ENCODE data around the gene KRTAP5-8. TPM values are rescaled to one million over a fixed set of nuclear protein-coding genes. Genes with fewer than 3 reads are reported as not detected.

The KRTAP5-8 gene
- total RNA-seq, 1 experiment from 2014 or later, result not detected

DNA sequence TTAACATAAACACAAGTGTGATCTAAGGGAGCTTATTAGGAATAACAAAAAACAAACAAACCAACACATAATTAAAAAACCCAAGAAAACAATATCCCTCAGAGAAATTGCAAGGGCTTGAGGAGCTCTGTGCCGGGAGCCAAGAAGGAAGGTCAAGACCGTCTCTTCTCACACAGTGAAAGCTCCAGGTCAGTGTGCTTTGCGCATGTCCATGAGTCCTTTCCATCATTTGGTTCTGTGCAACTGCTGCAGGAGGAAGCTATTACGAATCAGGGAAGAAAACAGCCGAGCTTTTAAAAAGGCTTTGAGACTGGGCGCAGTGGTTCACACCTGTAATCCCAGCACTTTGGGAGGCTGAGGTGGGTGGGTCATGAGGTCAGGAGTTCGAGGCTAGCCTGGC is 4.6 kb downstream of the KRTAP5-8 start:
- DNase-seq, result no peak
- no peak overlapping the region for H4K5ac ChIP-seq (ENCODE audit: insufficient read length, low read depth, low read length)
- H2BK12ac ChIP-seq (ENCODE audit: insufficient read length, low read depth, low read length), result no peak overlapping the region
- H2BK15ac ChIP-seq (ENCODE audit: low read depth, low read length), result no peak overlapping the region
- H3K4me2 ChIP-seq (ENCODE audit: insufficient read depth, insufficient read length, low read length), result no peak overlapping the region
- H3K9ac ChIP-seq (ENCODE audit: extremely low read depth, insufficient read length, low read length), result no peak overlapping the region
- H3K23ac ChIP-seq (ENCODE audit: insufficient read length, low read depth, low read length), result no peak overlapping the region
- Mint-ChIP-seq H3K4me1 (peaks cover 27 to 28% of the 10 kb centered on the region in 2 experiments), H3K36me3 (ENCODE audit: insufficient read depth in 1 of 3, low read depth in 3 of 3) (peaks cover 5 to 25% (median 12%) of the 10 kb centered on the region in 3 experiments; a peak in 6 of 7 replicates), H3K4me3 (no peak overlapping the region), H3K27me3 (ENCODE audit: low read depth) (peaks cover 34% of the 10 kb centered on the region), H3K9me3 (peaks cover 14 to 16% of the 10 kb centered on the region in 2 experiments), H3K27ac (no peak overlapping the region)
- H3T11ph ChIP-seq (ENCODE audit: low read length), result no peak overlapping the region
- H2BK20ac ChIP-seq (ENCODE audit: low read depth, low read length, poor library complexity, severe bottlenecking), result no peak overlapping the region
- H3K14ac ChIP-seq (ENCODE audit: insufficient read depth, low read length), result no peak overlapping the region
- H3K79me2 ChIP-seq (ENCODE audit: insufficient read depth, low read length), result no peaks in the 10 kb centered on the region
- no peak overlapping the region for H2AFZ ChIP-seq (ENCODE audit: low read length)
- no peaks in the 10 kb centered on the region for H3K9me3 ChIP-seq (ENCODE audit: control insufficient read depth, low read depth, low read length)
- TF ChIP-seq, protein P1, sequence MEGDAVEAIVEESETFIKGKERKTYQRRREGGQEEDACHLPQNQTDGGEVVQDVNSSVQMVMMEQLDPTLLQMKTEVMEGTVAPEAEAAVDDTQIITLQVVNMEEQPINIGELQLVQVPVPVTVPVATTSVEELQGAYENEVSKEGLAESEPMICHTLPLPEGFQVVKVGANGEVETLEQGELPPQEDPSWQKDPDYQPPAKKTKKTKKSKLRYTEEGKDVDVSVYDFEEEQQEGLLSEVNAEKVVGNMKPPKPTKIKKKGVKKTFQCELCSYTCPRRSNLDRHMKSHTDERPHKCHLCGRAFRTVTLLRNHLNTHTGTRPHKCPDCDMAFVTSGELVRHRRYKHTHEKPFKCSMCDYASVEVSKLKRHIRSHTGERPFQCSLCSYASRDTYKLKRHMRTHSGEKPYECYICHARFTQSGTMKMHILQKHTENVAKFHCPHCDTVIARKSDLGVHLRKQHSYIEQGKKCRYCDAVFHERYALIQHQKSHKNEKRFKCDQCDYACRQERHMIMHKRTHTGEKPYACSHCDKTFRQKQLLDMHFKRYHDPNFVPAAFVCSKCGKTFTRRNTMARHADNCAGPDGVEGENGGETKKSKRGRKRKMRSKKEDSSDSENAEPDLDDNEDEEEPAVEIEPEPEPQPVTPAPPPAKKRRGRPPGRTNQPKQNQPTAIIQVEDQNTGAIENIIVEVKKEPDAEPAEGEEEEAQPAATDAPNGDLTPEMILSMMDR (conservative IDR thresholded peaks at IDR 0.05), result no peak
- no peaks in the 10 kb centered on the region for H3K27me3 ChIP-seq (ENCODE audit: insufficient read depth, low read length)
- H2BK5ac ChIP-seq (ENCODE audit: insufficient read length, low read length), result no peak overlapping the region
- no peaks in the 10 kb centered on the region for H3K79me1 ChIP-seq (ENCODE audit: insufficient read depth, low read depth, low read length, poor library complexity, severe bottlenecking)
- H3K4ac ChIP-seq (ENCODE audit: low read depth, low read length), result no peak overlapping the region
- no CpG with 5 or more reads among the region's 7 CpGs for WGBS (ENCODE audit: extremely low coverage, insufficient read length, low lambda C conversion rate)
- no peak overlapping the region for H2BK120ac ChIP-seq (ENCODE audit: low read depth, low read length, poor library complexity, severe bottlenecking)
- H4K8ac ChIP-seq (replicated peaks; ENCODE audit: insufficient read length, low read depth, low read length), result no peak overlapping the region
- H3K23me2 ChIP-seq (ENCODE audit: insufficient read length, low read depth, low read length, poor library complexity, severe bottlenecking), result no peaks in the 10 kb centered on the region
- no peaks in the 10 kb centered on the region for H3K4me1 ChIP-seq (ENCODE audit: insufficient read depth, low read length)
- H3K27ac ChIP-seq (ENCODE audit: insufficient read length, low read depth, low read length), result no peak overlapping the region
- H3K18ac ChIP-seq (ENCODE audit: insufficient read length, low read depth, low read length), result no peak overlapping the region
- no peak overlapping the region for H4K91ac ChIP-seq (ENCODE audit: insufficient read length, low read depth, low read length)
- no peak overlapping the region for H3K56ac ChIP-seq (ENCODE audit: insufficient read length, low read depth, low read length)
- no peak overlapping the region for H2AK5ac ChIP-seq (ENCODE audit: insufficient read length, low read length)
- H4K20me1 ChIP-seq (ENCODE audit: control insufficient read depth, insufficient read depth, insufficient read length), result no peaks in the 10 kb centered on the region

Data from H9 (cell line).